Astrocyte of the spinal cord (primary cell): ENCODE data around the gene RGS3.
"Not testable (repeated sequence)": the region's sequence is repeated elsewhere in the genome, so short reads cannot be mapped to it uniquely, and the experiment has no call there.

Experiments
- DNase-seq: peaks from one replicate; pipeline ENCODE4 v3.0.0; 2011; ENCODE audit warnings: low read depth, low spot score
- H3K4me3 ChIP-seq: 2 replicates; pipeline ENCODE4 v1.5.1; 2011; ENCODE audit warnings: low read depth, mild to moderate bottlenecking, low read length, moderate library complexity
- CTCF ChIP-seq: IDR thresholded peaks from 2 replicates; pipeline ENCODE4 v1.5.1; 2012; ENCODE audit warnings: low read depth, mild to moderate bottlenecking, low read length, inconsistent platforms
- in situ Hi-C: cut with HindIII; loops from 2 replicates; pipeline ENCODE4 v1.10.0; 2017; ENCODE audit warnings: low sequenced_read_pairs

Gene RGS3

GRCh38 chr9:113634596-113635515, 171.3 kb downstream of the RGS3 start:
- no peak overlapping the region for H3K4me3 ChIP-seq
- TF ChIP-seq CTCF = no peak
- DNase-seq = no peak

GRCh38 chr9:113635586-113635985, 172.1 kb downstream of the RGS3 start:
- no peak for TF ChIP-seq CTCF
- in situ Hi-C loops = no loop called here
- H3K4me3 ChIP-seq = no peak overlapping the region
- no peak for DNase-seq

More at GRCh38 chr9:113634596-113635515, 171.3 kb downstream of the RGS3 start:
- in situ Hi-C loops = no loop called here

GRCh38 chr9:113636165-113636564, 172.6 kb downstream of the RGS3 start:
- no peak overlapping the region for H3K4me3 ChIP-seq
- TF ChIP-seq CTCF = no peak
- in situ Hi-C loops = no loop called here
- DNase-seq = peak; percentile 47

GRCh38 chr9:113636693-113637092, 173.2 kb downstream of the RGS3 start:
- in situ Hi-C loops = no loop called here
- no peak for TF ChIP-seq CTCF
- DNase-seq = no peak
- H3K4me3 ChIP-seq = no peak overlapping the region

GRCh38 chr9:113638490-113638889, 175.0 kb downstream of the RGS3 start:
- no peak for DNase-seq
- TF ChIP-seq CTCF = no peak
- H3K4me3 ChIP-seq = no peak overlapping the region
- in situ Hi-C loops = no loop called here

GRCh38 chr9:113638897-113639296, 175.4 kb downstream of the RGS3 start:
- no peak for DNase-seq
- TF ChIP-seq CTCF = no peak
- no peak overlapping the region for H3K4me3 ChIP-seq
- in situ Hi-C loops = no loop called here

- H3K4me3 ChIP-seq, in situ Hi-C loops, DNase-seq: not testable (repeated sequence)
Measured at GRCh38 chr9:113639411-113639970, 176.0 kb downstream of the RGS3 start.
